Stimulated activated effector memory CD8-positive, alpha-beta T cell treated with anti-CD3 and anti-CD28 coated beads, Interleukin-12 subunit alpha, Interleukin-12 subunit beta, amount 100 ng/mL, for 72 hours (primary cell): Measurements from ENCODE around the gene C8B.

Source experiments
- ATAC-seq: fragments of 150-1000 bp; cut with Tn5 transposase; 2 replicates; pipeline ENCODE4 v1.10.0; 2021
- DNase-seq, 2 donors: peaks; one replicate each; pipeline ENCODE4 v3.0.0; 2021 to 2022; ENCODE audit warnings: low spot score in 2 of 2
- H3K27ac Mint-ChIP-seq: one replicate; pipeline ENCODE4 v1.8.0; 2022; ENCODE audit warnings: mild to moderate bottlenecking, mixed read lengths
- H3K36me3 Mint-ChIP-seq: one replicate; pipeline ENCODE4 v1.8.0; 2022; ENCODE audit warnings: mild to moderate bottlenecking, mixed read lengths
- H3K4me1 Mint-ChIP-seq: one replicate; pipeline ENCODE4 v1.8.0; 2022; ENCODE audit warnings: mixed read lengths
- H3K4me3 Mint-ChIP-seq: one replicate; pipeline ENCODE4 v1.8.0; 2022; ENCODE audit warnings: mild to moderate bottlenecking, mixed read lengths
- H3K9me3 Mint-ChIP-seq: one replicate; pipeline ENCODE4 v1.8.0; 2022; ENCODE audit warnings: mixed read lengths

Gene C8B

DNA sequence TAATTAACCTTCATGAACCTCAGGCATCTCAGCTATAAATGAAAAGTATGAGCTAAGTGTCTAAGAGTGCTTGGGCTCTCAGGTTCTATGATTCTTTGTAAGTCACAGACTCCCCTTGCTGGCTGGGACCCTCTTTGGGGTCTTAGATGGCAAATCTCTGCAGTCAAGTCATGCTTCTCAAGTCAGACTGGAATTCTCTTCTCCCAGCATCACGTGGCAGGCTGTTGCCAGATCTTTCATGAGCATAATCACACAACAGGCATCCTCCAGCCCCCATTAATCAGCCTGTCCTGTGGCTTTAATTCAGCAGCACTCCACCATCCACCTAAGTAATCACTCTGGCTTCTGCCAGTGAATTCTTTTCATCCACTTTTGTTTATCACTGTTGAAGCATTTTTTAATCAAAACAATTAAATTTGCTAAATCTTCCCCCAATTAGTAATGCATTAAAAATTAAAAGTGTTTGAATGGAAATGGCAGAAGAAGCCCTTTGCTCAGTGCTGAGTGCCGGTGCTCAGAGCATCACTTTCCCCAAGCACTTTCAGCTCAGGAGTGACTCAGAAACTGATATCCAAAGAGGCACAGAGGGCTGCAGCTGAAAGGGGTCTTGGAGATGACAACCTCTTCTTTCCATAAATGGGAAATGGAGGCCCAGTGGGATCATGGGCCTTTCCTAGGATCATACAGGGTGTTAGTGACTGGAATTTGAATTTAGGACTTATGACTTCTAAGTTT lies 61.0 kb downstream of the C8B start:
- no peak overlapping the region for H3K27ac Mint-ChIP-seq
- H3K36me3 Mint-ChIP-seq = no peaks in the 10 kb centered on the region
- peaks cover 5% of the 10 kb centered on the region for H3K4me1 Mint-ChIP-seq
- no peak overlapping the region for H3K4me3 Mint-ChIP-seq
- H3K9me3 Mint-ChIP-seq = no peaks in the 10 kb centered on the region
- no peak for ATAC-seq
- no peak for DNase-seq

GRCh38 chr1:56903778-56904177 lies 62.0 kb downstream of the C8B start:
- ATAC-seq (no peak), DNase-seq (no peak)
- H3K9me3 Mint-ChIP-seq = no peaks in the 10 kb centered on the region
- H3K27ac Mint-ChIP-seq = no peak overlapping the region
- H3K36me3 Mint-ChIP-seq = no peaks in the 10 kb centered on the region
- H3K4me1 Mint-ChIP-seq = no peaks in the 10 kb centered on the region
- H3K4me3 Mint-ChIP-seq = no peak overlapping the region

GRCh38 chr1:56901716-56902115 lies 64.1 kb downstream of the C8B start:
- DNase-seq (no peak), ATAC-seq (peak; percentile 11)
- Mint-ChIP-seq H3K36me3 (no peaks in the 10 kb centered on the region), H3K4me3 (no peak overlapping the region), H3K9me3 (no peaks in the 10 kb centered on the region), H3K27ac (no peak overlapping the region), H3K4me1 (no peaks in the 10 kb centered on the region)

DNA sequence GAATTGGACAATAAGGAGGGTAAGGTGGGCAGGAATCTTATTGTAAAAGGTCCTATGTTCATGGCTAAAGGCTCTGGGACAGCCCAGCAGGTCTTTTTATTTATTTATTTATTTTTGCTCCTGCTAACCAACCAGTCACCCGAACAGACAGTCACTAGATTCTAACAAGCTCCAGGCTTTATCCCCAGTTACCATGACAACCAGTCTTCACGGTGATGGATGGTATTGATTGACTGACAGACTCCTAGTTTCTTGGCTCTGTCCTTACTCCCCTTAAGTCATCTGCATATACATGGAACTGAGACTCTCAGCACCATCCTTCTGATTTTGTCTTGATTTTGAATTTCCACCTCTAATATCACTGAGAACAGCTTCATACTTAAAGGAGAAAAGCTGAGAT lies 66.9 kb downstream of the C8B start:
- H3K4me3 Mint-ChIP-seq = no peak overlapping the region
- ATAC-seq (no peak), DNase-seq (no peak)
- H3K27ac Mint-ChIP-seq = no peak overlapping the region
- H3K9me3 Mint-ChIP-seq = no peaks in the 10 kb centered on the region
- no peaks in the 10 kb centered on the region for H3K36me3 Mint-ChIP-seq
- H3K4me1 Mint-ChIP-seq = no peaks in the 10 kb centered on the region

DNA sequence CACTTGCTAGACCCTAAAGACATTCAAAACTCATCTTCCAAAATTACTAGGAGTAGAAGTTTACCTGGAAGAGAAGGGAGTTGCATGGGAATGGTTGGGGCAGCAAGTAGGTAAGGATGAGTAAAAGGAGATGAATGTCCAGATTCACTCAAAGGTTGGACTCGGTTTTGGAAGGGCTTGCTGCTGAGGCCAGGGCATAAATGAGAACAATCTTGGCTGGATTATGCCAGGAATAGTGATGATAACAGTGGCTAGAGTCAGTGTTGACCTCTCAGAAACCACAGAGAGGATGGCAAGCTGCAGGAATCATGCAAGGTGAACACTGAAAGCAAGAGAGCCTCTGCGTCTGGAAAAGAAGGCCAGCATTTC lies 67.8 kb downstream of the C8B start:
- Mint-ChIP-seq H3K4me3 (no peak overlapping the region), H3K27ac (no peak overlapping the region), H3K4me1 (no peaks in the 10 kb centered on the region), H3K9me3 (no peaks in the 10 kb centered on the region), H3K36me3 (no peaks in the 10 kb centered on the region)
- no peak for DNase-seq
- ATAC-seq = no peak

- Mint-ChIP-seq H3K9me3 (no peaks in the 10 kb centered on the region), H3K36me3 (no peaks in the 10 kb centered on the region), H3K27ac (no peak overlapping the region), H3K4me1 (no peaks in the 10 kb centered on the region), H3K4me3 (no peak overlapping the region)
- DNase-seq = no peak
- no peak for ATAC-seq
Measured at GRCh38 chr1:56897150-56898004, 68.4 kb downstream of the C8B start.

GRCh38 chr1:56894014-56894413 lies 71.8 kb downstream of the C8B start:
- H3K9me3 Mint-ChIP-seq = no peaks in the 10 kb centered on the region
- H3K27ac Mint-ChIP-seq = no peak overlapping the region
- H3K36me3 Mint-ChIP-seq = no peaks in the 10 kb centered on the region
- ATAC-seq = no peak
- DNase-seq = no peak
- no peak overlapping the region for H3K4me3 Mint-ChIP-seq
- H3K4me1 Mint-ChIP-seq = no peaks in the 10 kb centered on the region

DNA sequence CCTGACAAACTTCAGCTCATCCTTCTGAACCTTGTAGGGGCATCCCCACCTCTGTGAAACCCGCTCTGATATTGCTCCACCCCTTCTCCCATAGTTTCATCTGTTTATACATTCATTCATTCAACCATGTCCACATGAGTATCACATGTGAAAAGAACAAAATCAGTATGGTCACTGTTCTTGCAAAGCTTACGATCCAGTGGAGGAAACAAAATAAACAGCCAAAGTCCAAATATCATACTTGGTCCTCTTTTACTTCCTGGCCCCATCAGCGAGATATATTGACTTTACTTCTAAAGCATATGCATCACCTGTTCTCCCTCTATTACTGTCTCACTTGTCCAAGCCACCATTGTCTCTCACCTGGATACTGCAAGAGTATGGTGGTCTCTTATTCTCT lies 75.6 kb downstream of the C8B start:
- no peaks in the 10 kb centered on the region for H3K36me3 Mint-ChIP-seq
- no peak overlapping the region for H3K4me3 Mint-ChIP-seq
- no peaks in the 10 kb centered on the region for H3K9me3 Mint-ChIP-seq
- H3K27ac Mint-ChIP-seq = no peak overlapping the region
- no peak for DNase-seq
- no peak for ATAC-seq
- no peaks in the 10 kb centered on the region for H3K4me1 Mint-ChIP-seq

- no peak for ATAC-seq
- no peak for DNase-seq
- H3K4me3 Mint-ChIP-seq = no peak overlapping the region
Measured at GRCh38 chr1:56881417-56881816, 84.4 kb downstream of the C8B start.

DNA sequence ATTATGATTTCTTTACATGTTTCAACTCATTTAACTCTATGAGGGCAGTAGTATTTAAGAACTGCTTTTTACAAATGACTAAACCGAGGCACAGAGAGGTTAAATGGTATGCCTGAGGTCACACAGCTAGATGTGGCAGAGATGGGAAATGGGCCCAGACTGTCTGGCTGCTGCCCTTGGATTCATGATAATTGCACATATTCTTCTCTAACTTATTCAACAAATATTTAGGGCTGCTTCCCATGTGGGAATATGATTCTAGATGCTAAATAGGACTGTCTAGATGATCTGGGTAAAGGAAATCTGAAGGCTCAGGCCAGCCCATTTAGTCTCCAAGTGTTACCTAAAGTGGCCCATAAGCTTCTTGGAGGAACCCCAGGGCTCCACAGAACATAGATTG lies 85.0 kb downstream of the C8B start:
- Mint-ChIP-seq H3K4me3 (no peak overlapping the region), H3K4me1 (peaks cover 10% of the 10 kb centered on the region), H3K27ac (no peak overlapping the region), H3K9me3 (peaks cover 3% of the 10 kb centered on the region), H3K36me3 (no peaks in the 10 kb centered on the region)
- ATAC-seq (no peak), DNase-seq (no peak)

More at GRCh38 chr1:56881417-56881816, 84.4 kb downstream of the C8B start:
- Mint-ChIP-seq H3K9me3 (peaks cover 3% of the 10 kb centered on the region), H3K27ac (no peak overlapping the region), H3K4me1 (peaks cover 10% of the 10 kb centered on the region), H3K36me3 (no peaks in the 10 kb centered on the region)
